NCI-H2227 (cell line): ENCODE measurements around the gene KCNK17.

Source experiments
- DNase-seq: peaks from one replicate; lab custom pipeline; 2025; ENCODE audit not compliant: unreplicated experiment; lab: John Stamatoyannopoulos, UW

Gene KCNK17

DNA sequence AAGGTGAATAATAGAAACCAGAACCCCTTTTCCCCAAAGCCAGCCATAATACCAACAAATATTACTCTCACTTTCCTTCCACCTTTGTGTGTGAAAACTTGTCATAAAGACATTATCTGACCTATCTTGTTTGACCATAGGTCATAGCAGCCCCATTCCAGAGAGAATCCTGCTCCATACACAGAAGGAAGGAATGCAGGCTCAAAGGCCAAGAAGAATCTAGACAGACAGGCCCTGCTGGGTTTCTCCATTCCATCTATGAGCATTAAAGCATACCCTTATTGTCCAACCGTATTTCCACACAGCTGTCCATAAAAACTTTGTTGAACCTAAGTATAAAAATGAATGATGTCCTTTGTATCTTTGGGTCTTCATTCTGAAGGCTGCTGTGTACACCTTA lies 44.3 kb downstream of the KCNK17 start:
- DNase-seq = no peak

DNA sequence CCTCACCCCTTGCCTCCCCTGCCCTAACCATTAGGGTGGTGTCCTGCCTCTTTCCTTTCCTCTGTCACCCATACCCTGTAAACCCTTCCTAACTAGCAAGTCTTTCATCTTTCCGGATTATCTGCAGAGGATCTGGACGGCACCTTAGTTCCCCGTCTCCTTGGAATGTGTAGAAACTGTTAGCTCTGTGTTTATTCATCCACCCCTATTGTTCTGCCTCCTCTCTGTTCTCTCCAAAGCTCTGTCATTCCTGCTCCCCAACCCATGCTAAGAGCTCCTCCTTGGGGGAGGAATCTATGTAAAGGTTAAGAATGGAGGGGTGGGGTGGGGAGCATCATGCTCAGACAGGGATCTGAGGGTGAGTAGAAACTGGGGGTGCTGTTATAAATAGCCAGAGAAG lies 45.5 kb downstream of the KCNK17 start:
- no peak for DNase-seq

DNA sequence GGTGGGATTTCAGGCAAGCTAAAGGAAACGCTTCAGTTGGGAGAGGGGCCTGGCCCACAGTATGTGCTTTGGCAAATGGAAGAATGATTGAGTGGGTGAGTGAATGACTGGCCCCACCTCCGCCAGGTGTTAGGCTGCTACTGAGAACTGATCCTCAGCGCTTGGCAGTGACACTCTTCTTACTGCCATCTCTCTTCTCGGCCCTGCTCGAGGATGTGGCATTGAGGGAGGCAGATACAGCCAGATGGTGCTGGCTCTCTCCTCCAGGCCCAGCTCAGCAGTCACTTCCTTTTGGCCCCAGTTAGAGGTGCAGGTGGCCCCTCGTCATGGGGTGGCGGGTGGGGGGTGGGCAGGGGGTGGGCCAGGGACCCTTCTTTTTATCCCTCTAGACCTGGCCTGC lies 46.0 kb downstream of the KCNK17 start:
- DNase-seq = no peak

DNA sequence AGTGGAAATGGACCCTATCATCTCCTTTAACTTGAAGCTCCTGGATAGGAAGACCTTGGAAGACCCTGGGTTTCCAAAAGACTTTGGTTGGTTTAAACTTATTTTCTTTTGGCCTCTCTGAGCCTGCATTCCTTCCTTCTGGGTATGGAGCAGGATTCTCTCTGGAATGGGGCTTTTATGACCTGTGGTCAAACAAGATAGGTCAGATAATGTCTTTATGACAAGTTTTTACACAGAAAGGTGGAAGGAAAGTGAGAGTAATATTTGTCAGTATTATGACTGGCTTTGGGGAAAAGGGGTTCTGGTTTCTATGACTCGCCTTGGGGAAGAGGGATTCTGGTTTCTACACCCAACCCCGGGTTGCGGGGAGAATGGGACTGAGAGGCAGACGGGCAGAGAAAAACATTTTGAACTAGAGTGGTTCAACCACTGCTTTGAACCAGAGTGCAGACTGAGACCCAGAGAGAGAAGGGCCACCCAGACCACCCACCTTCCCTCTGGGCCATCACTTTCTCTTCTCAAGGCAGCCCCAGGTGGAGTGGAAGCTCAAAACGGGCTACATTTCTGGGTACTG lies 47.4 kb downstream of the KCNK17 start:
- no peak for DNase-seq

DNA sequence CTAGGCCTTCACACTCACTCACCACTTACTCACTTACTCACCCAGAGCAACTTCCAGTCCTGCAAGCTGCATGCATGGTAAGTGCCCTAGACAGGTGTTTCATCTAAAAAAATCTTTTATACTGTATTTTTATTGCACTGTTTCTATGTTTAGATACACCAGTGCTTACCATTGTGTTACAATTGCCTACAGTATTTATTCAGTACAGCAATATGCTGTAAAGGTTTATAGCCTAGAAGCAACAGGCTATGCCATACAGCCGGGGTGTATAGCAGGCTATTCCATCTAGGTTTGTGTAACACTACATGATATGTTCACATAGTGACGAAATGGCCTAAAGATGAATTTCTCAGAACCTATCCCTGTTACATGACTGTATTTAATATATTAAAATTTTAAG lies 47.8 kb downstream of the KCNK17 start:
- DNase-seq = no peak

DNA sequence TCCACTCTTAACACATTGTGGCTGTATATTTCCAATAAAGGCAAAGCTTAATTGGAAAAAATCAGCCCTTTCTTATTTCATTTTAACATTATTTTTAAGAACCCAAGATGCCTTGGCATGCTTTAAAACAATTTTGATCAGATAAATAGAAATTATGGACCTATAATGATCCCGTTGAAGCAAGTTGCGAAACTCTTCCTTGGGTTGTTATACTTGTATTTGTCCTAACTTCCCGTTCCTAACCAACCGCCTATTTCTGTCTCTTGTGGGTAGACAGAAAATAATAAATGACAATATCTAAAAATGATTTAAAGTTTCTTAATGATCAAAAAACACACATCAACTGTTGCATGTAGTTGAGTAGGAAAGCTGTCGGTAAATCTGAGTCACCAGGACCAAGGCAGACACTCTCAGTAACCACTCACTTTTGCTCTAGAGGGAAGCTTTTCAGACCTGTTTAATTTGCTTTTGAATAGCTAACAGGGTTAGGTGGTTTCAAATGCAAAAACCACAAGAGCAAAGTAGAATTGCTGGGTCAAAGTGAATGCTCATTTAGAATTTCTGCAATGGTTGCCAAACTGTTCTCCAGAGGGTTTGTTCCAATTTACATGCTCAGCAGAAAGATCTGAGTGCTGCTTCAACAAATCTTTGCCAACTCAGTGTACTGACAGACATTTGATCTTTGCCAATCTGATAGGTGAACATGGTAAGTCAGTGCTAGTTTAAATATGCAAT lies 50.7 kb downstream of the KCNK17 start:
- DNase-seq = no peak

DNA sequence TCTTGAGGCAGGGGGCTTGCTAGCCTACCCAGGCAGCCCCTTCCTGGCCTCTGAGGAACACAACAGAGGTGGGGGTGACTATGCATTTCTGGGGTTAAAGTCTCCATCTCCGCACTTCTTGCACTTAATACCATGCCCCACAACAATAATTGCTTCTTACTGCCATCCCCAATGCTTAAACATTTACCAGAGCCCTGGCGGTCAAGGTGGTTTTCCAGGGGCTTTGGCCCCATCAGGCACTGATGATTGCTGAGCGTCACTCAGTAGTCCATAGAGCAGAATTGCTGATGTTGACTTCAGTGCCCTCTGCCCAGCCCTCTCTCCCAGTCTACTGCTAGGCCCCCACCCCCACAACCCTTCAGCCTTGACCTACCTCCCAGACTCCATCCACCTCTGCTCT lies 52.5 kb downstream of the KCNK17 start:
- DNase-seq = no peak

DNA sequence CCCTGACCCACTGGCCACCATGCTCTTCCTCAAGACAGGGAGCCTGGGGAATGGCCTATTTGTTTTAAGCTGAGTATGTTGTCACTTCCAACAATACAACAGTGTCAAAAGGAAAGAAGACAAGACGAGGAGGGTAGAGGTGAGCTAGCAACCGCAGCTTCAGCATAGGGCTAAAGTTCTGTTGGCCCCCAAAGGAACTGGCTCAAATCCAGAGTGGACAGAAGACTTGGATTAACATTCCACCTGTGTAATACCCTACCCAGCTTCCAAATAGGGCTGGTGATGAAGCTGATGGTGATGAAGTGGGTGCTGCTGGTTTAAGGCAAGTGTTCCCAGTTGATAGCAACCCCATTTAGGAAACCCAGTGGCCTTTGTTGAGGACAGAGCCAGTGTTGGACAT lies 53.3 kb downstream of the KCNK17 start:
- no peak for DNase-seq

DNA sequence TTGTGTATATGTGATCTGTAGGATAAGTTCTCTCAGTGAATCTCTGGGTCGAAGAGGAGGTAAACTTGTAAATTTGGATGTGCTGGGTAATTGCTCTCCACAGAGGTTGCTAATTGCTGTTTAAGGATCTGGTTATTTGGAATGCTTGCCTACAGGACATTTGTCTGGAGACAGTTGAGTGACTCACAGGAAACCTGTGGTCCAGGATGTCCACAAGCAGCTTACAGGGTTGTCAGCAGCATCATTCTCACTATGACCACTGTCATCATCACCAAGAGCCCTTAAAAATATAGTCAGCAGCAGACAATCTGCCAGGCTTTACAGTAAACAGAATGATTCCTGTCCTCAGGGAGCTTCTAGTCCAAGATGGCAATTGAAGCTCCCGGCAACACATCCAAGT lies 53.8 kb downstream of the KCNK17 start:
- DNase-seq = no peak

DNA sequence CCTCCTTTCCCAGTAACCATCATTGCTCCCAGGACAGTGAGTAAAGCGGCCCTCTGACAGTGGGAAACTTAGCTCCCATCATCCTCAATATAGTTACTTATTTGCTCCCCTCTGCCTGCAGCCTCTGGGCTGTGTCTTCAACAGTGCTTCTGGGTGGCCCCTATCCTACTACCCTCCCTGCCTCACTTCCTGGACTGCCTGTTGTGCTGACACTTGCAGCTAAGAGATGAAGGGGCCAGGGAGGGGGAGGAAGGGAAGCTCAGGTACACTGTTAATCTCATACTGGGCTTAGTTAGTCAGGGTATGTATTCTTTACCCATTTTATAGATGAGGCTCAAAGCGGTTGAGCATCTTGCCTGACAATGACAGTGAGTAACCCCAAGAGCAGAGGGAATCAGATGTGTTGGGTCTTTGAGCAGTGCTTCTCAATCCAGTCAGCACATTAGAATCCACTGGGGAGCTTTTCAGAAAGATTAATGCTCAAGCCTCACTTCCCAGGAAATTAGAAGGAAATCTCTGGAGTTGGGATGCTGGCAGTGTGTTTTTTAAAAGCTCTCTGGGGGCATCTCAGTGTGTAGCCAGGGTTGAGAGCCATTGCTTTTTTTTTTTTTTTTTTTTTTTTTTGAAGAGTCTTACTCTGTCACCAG lies 57.8 kb downstream of the KCNK17 start:
- DNase-seq = no peak

DNA sequence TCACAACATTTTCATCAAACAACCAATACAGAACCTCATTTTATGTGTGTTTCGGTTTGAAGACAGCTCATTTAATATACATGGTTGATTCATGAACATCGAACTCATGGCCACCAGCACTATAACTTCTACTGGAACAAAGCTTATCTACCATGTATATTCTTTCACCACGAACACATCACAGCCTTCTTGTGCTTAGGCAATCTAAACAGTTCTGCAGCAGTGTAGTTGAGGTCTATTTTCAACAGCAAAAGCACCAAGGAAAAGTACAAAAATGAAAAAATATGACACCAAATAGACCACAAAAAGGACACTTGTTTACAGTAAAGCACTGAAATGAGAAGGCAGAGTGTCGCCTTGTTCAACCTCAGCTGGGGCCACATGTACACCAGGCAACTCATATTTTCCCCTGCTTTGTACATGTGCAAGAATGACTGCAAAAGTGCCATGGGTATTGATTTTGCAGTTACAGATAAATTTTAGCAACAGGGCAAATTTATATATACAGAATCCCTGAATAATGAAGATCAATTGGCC lies 59.2 kb downstream of the KCNK17 start:
- no peak for DNase-seq

DNA sequence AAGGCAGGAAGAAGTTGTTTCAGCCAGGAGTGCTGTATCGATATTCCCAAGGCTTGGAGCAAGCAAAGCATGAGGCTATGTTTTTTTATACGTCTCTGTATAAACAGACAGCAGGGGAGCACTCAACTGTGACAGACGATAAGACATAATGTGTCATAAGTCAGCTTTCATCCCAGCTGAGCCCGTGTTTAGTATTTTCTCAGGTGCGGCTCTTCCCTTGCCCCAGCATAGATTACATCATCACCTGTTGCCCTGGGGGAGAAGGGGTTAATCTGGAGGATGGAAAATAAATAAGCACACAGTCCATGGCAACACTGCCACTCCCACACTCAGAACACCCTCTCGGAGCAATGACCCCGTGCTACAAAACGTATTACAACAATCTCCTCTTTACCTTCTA lies 62.8 kb downstream of the KCNK17 start:
- DNase-seq = peak; percentile 54

DNA sequence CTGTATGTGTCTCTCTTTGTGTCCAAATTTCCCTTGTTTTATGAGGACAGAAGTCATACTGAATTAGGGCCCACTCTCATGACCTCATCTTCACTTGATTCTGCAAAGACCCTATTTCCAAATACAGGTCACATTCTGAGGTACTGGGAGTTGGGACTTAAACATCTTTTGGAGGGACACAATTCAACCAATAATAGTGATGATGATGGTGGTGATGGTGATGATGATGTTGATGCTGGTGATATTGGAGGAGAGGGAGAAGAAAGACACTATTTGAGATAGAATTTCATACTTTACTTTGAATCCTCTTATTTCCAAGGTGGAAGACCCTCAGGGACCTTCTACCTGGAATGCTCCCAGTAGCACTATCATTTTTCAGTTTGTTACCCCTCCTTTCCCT lies 63.7 kb downstream of the KCNK17 start:
- DNase-seq = no peak

DNA sequence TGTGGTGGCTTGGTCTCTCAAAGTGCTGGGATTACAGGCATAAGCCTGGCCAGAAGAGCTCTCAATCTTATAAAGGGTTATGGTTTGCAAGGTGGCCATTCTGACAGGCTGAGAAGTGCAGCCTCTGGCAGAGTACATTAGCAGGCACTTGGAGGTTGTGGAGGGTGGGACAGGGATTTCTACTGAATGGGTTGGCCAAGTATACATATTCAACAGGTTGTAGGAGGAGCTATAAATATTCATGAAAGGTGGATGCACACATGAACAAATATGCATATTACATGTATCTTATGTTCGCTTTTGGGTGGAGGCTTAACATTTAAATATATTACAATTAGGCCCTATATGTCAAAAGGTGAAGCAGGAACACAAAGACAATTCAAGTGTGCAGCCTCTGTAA lies 64.9 kb downstream of the KCNK17 start:
- DNase-seq = no peak
